ENCODE results near the gene SYNDIG1.
"Not testable (repeated sequence)": the region's sequence is repeated elsewhere in the genome, so short reads cannot be mapped to it uniquely, and the experiment has no call there.

Gene SYNDIG1

DNA sequence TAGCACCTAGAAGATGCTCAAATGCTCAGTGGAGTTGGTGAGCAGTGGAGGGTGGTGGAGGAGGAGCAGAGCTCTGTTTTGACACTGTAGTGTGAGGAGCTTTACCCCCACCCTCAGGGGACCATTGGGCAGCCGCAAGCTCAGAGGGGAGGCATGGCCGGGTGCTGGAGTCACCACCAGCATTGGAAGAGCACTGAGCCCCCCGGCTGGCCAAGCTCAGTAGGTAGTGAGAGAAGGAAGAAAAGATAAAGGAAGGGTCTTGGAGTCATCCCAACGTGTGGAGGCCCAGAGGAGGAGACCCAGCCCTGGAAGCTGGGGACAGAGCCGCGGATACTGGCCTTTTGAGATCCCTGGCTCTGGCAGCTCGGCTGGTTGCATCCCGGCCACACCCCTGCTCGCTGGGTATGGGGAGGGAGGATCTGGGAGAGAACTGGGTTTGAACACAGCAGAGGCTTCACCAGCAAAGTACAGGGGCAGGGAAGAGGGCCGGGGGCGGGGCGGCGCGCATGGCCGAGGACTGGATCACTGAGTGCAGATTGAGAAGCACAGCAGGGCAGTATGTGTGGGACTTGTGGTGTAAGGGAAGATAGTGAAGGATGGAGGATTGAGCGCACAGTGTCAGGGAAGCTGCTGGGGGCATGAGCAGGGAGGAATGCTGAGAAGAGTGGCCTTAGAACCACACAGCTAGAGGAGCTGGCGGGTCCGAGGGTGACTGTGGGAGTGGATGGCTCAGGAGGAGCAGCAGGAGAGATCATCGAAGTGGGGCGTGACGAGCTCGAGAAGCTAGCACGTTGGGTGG lies 24.4 kb downstream of the SYNDIG1 start:
- no peak for DNase-seq

DNA sequence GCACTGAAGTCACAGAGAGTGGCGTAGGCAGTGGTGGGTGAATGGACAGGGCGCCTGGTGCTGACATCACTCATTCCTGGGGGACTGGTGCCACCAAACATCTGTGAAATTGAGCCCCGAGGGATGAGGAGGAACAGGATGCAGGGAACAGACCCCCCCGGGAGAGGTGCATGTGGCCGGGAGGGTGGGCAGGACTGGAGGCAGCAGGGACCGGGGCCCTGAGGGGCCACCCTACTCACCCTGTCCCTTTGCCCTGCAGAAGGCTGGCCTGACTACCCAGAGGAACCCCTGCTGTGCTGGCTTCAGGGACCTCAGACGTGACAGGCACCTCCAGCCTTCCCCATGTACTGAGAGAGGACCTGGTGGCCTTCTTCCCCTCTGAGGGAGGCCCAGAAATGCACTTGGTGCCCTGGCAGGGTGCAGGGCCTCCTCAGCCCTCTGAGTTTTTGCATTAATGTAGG lies 25.1 kb downstream of the SYNDIG1 start:
- DNase-seq = no peak

DNA sequence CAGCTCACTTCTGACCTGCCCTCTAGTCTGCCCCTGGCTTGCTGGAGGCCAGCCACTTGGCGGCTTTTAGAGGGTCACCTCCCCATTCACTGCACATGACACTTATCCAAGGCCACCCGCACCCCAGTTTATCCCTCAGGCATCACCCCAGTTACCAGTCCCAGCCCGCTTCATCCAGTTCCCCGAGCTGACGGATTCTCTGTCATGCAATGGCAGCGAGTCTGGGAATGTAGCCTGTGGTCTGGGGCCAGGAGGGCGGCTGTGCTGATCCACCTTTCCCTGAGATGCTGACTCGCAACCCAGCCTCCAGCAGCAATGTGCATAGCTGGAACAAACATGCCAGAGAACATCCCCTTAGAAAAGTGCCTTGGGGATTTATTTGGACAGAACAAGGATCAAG lies 25.8 kb downstream of the SYNDIG1 start:
- DNase-seq = no peak

DNA sequence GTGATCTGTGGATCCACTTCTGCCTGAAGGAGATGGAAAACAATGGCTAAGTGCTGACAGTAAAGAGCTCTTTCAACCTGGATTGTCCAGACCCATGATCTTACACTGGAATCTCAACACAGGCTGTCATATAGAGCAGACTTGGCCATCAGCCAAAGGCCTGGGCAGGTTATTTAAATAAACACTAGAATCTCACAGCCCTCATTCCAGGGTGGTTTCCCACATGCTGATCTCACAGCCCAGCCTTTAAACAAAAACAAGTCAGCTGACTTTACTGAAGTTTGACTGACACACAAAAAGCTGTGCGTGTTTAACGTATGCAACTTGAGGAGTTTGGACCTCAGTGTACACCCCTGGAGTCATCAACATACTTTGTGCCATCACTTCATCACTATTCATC lies 28.4 kb downstream of the SYNDIG1 start:
- DNase-seq = no peak

DNA sequence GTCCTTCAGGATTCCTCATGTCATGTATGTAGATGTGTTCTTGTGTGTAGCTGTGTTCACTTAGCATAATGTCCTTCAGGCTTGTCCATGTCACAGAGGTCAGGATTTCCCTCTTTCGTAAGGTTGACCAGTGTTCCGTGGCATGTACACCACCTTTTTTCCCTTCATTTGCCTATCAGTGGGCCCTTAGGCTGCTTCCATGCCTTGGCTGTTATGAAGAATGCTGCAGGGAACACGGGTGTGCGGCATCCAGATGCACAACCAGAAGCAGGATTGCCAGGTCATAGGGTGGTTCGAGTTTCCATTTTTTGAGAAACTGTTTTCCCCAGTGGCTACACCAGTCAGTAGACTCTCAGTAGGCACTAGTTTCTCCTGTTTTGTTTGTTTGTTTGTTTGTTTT lies 29.2 kb downstream of the SYNDIG1 start:
- DNase-seq = no peak

DNA sequence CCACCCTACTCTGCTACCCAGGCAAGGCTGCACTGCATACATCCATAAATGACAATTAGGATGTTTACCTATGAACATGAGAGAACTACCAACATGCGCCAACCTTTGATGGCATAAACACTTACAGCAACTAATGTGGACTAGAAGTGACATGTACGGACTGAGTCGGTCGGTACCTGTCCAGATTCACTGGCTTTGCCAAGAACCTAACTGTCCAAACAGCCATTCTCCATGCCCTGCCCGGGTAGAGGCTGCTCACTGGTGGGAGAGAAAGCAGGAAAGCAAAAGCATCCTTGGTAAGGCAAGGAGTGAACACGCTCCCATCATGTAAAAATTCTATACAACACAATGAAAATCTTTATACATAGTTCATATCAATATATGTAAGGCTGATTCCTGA lies 30.0 kb downstream of the SYNDIG1 start:
- DNase-seq = no peak

DNA sequence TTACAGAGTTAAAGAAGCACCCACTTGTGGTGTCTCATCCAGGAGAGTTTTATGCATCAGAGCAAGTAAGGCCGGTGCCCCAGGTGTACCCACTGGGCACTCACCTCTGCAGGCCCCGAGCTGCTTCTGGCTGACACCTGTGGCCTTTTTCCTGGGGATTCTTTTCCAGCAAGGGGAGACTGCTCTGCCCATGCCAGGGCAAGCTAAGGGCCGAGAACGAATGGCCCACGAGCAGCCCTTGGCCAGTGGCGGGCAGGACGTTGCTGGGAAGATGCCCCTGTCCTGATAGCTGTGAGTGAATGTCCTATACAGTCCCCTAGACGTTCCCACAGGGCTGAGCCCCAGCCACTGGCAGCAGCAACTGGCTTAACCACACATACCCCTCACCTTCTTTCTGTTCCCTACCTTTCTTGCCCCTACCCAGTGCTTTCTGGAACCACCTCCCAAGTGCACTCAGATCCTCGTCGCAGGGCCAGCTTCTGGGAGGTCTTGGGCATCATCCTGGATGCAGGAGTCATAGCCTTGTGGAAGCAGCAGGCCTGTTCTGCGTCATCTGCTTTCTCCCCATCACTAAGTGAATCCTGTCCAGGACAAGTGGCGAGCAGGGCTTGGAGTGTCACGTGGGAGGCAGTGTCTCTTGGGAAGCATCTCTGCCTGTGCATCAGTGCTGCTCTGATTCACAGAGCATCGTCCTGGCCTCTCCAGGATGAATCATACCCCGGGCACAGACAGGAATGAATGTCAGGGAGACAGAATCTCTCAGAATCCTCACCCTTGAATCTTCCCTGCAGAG lies 32.5 kb downstream of the SYNDIG1 start:
- no peak for DNase-seq

DNA sequence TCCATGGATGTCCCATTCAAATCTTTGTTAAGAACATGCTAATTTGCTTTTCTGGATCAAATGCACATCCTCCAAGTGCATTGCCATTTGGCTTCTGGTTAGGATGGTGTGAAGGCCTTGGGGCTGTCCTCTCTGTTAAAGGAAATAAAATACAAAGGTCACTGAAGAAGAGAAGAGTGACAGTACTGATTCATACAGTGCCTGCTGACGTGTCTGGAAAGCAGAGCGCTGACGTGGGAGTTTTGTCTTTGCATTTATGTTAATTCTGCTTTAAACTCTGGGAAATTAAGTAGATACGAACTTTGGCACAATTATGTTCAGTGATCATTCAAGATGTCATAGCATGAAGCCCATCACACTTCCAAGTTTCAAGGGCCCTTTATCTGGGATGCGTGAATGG lies 33.2 kb downstream of the SYNDIG1 start:
- no peak for DNase-seq

DNA sequence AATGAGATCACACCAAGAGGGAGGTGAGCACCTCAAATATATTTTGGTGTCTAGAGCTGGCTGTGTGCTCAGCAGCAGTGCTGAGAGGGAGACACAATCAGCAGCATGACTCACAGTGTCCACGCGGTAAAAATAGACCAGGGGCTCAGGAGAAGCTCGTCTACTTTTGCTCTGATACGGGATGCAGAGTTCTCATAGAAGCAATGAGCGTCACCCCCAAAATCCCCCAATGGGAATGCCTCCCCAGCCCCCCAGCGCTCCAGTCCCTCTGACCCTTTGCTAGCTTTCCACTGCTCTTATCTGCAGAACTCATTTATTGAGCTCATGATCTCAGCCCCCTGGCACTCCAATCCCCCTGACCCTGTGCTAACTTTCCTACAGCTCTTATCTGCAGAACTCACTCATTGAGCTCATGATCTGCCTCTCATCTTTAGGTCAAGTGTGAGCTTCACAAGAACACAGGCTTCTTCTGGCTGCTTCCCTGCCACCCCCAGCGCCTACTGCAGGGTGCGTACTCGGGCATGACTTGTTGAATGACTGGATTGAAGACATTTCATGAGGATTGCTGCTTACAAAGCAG lies 34.0 kb downstream of the SYNDIG1 start:
- no peak for DNase-seq

DNA sequence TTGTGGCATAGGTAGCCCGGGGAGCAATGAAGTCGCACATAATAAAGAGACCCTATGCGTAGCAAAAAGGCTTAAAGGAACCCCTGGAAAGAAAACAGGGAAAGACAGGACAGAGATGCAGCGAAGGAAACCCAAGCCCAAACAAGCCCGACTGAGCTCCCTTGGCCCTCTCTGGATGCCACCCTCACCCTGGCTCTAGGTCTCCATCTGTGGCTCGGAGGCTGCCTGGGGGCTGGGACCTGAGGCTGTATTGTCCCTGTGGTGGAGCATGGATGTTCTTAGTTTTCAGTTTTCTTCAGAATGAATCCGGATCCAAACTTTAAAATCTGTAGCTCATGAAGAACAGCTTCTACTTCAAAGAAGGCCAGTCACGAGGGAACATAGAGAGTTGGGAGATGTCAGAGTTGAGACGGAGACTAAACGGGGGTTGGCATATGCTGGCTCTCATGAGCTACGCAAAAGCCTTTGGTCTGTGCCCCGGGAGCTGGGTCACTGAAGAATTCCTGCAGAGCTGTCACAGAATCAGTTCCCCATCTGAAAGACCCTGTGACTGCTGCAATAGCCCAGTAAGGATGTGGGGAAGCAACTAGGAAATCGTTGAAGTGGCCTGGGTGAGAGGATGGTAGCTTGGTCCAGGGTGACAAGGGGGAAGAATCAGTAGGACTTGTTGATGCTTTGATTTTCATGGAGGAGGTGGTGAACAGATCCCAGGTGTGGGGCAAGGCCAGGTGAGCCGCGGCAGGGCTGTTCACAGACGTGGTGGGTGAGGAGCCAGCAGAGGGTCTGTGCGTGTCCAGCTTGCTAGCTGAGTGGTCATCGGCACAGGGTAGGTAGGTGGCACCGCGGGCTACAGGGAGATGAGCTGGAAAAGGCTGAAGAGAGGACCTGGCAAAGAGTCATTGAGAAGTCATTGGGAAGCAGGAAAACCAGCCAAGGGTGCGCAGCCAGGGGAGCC lies 35.2 kb downstream of the SYNDIG1 start:
- no peak for DNase-seq

DNA sequence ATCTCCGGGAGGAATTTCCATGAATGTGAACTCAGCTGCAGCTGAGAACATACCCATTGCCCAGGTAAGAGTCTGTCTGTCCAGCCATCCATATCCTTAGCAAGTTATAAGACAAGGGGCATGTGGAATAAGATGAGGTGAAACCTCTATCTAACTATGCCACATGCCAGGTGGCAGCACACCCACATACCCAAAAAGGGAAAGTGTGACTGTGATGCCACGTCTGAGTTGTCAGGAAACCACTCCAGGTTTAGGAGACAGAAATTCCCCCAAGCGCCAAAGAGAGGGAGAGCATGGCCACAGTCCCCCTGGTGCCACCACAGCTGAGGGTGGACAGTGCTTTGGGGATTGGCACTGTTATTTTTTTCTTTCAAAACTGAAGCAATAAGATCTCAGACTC lies 36.7 kb downstream of the SYNDIG1 start:
- no peak for DNase-seq

DNA sequence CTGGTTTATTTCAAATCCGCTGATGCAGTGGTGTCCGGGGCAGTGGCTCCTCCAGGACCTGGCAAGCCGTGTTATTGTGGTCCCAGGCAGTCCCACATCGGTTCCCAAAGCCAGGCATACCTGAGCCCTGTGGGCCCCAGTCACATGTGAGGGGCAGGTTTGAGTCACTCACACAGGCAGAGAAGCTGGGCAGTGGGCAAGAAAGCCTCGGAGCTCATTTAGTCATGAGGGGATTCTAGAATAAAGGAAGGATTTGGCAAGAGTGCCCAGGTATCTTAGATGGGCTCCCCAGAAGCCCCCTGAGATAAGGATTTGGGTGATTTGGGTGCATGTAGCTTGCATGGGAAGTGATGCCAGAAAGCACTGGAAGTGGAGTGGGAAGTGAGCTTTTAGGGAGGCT lies 37.3 kb downstream of the SYNDIG1 start:
- no peak for DNase-seq

DNA sequence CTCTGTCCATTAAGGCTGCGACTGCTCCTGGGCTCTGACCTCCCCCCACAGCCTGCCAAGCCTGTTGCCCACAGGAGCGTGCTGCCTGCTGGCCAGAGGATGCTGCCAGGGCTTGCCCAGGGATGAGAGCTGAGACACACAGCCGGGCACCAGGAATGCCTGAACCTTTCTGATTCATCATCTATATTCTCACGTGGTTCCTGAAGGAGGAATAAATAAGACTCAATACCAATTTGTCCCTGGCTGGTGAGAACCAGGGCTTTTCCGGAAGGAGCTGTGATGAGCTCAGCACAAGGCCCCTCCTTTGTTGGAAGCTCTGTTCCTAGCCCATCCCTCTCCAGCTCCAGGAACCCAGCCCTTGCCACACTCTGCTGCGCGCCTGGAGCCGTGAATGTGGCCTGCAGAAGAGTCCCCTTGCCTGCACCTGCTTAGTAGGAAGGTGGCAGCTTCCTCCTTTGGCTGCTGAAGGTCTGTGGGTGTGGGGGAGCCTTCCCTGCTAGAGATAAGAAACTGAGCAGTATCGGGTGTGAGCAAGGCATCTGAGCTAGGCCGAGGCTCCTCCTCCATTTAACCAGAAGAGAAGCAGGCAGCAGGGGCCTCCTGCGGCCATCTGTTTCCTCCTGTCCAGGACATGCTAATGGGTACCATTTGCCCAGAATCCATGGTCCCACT lies 37.9 kb downstream of the SYNDIG1 start:
- DNase-seq = no peak

DNA sequence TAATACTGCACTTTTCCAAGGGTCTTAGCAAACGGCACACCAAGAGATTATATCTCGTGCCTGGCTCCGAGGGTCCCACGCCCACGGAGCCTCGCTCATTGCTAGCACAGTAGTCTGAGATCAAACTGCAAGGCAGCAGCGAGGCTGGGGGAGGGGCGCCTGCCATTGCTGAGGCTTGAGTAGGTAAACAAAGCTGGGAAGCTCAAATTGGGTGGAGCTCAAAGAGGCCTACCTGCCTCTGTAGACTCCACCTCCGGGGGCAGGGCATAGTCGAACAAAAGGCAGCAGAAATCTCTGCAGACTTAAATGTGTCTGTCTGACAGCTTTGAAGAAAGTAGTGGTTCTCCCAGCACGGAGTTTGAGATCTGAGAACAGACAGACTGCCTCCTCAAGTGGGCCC lies 43.0 kb downstream of the SYNDIG1 start:
- DNase-seq = not testable (repeated sequence)

DNA sequence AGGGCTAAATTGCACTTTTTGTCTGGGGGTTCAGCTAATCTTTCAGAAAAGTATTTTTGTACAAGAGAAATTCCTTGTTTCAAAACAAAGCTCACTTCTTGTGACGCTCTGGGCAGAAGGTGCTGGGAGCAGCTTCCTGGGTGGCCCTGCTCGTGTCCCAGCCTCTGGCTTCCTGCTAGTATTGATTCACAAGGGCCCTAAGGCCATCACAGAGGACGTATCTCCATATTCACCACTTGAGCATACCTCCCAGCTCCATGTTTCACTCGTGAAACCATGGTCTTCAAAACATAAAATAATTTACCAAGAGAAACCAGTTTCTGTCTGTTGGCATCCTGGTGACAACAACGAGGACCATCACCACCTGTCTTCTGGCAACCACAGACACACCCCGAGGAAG lies 49.1 kb downstream of the SYNDIG1 start:
- no peak for DNase-seq

DNA sequence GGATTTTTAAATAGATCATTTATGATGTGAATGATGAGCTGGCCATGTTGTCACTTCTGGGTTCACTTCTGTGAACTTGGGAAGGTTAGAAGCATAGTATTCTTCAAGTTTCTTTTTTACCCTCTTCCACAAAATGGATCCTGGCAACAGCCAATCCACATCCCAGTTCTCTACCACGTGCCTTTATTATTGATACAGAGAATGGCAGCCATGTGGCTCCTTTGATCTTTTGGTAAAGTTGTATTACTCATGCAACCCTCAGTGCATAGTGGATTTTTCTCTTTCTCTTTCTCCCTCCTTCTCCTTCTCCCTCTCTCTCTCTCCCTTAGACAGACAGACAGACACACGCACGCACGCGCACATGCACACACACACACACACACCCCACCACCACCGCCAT lies 50.0 kb downstream of the SYNDIG1 start:
- no peak for DNase-seq

DNA sequence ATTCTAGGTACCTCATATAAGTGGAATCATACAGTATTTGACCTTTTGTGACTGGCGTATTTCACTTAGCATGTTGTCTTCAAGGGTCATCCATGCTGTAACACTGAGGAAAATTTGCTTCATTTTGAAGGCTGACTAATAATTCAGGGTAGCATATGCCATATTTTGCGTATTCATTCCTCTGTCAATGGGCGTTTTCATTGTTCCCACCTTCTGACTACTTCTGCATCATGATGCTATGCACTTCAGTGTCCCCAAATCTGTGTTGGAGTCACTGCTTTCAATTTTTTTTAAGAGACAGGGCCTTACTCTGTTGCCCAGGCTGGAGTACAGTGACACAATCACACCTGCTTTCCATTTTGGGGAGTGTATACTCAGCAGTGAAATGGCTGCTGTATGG lies 51.6 kb downstream of the SYNDIG1 start:
- DNase-seq = no peak

DNA sequence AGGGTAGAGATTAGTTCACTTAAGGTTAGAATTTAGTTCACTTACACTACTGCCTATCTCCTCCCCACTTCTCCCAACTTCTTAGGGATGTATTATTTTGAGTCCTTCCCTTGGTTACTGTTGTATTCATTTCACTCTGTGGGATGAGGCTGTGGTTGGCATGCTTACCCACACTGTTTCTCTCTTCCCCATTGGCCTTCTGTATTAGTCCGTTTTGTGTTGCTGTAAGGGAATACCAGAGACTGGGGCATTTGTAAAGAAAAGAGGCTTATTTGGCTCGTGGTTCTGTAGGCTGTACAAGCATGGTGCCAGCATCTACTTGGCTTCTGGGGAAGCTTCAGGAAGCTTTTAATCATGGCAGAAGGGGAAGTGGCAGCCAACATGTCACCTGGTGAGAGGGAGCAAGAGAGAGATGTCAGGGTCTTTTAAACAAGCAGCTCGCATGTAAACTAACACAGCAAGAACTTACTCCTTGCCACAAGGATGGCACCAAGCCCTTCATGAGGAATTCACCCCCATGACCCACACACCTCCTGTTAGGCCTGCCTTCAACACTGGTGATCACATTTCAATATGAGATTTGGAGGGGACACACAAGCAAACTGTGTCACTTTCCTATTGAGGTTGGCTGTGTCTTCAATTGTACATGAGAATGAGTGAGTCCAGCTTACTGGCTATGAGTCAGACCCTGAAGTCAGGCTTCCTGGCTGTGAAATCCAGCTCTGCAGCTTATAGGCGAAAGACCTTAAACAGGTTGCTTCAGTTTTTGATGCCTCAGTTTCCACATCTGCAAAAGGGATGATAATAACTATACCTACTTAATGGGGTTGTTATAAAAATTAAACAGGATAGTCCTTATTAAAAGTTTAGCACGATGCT lies 53.3 kb downstream of the SYNDIG1 start:
- DNase-seq = no peak

DNA sequence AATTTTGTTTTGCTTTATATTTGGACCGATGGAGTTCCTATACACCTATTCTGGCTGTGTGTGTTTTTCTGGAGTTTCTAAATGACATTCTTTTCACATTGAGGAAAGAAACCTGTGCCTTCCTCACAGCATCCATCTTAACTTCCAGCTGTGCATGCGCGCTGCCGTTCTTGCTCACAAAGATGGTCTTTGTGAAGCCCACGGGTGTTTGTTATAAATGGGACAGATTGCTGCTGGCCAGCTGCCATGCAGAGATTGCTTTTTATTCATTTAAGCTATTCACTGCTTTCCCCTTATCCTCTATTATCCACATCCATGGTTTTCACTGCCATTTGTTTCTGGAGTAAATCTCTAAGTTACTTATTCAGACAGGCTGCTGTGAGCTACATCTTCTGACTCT lies 54.2 kb downstream of the SYNDIG1 start:
- no peak for DNase-seq

DNA sequence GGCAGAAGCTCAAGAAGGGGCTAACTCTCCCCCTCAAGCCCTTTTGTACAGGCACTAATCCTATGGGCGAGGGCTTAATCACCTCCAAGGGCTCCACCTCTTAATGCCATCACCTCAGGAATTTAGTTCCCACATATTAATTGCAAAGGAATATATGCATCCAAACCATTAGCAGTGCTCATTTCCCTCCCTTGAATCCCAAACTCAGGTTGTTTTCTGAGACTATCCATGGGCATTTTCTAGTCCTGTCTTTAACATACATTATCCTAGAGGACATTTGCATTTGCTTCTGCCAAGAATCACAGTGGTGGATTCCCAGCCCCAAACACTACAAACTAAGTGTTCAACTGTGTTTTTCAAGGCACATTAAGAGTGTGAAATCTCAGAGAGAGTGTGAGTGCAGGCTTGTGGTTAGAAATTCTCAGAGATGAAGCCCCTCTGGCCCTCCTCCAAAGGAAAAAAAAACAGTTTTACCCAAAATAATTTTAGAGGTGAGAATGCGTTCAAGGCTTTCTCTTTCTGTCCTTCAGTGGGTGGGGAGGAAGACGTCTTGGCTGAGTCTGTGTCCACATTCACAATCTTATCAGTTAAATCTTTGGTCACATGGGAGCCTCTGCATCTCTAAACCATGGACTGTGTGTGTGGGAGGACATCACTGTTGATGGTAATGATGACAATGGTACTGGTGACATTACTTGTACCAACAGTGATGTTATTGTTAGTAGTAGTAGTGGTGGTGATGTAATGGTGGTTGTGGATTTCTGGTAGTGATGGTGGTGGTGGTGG lies 59.3 kb downstream of the SYNDIG1 start:
- no peak for DNase-seq
